ENCODE measurements around the gene VRK3.
"Not testable (repeated sequence)": the region's sequence is repeated elsewhere in the genome, so short reads cannot be mapped to it uniquely, and the experiment has no call there.

The VRK3 gene

DNA sequence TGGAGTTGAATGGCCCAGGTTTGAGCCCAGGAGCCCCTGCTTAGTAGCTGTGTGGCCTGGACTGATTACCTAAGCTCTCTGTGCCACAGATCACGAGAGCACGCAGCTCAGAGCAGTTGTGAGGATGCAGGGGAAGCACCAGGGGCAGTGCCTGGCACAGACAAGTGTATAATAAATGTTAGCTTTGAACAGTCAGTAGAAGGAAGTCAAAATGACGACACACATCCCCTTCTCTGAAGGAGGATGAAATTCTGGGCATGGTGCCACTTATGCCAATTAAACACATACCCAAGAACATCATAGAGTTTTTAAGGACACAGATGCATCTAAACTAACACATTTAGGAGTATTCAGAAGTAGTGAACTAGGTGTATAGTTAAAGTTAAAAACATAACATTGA, 39.3 kb downstream of the VRK3 start:
- DNase-seq, result no peak

DNA sequence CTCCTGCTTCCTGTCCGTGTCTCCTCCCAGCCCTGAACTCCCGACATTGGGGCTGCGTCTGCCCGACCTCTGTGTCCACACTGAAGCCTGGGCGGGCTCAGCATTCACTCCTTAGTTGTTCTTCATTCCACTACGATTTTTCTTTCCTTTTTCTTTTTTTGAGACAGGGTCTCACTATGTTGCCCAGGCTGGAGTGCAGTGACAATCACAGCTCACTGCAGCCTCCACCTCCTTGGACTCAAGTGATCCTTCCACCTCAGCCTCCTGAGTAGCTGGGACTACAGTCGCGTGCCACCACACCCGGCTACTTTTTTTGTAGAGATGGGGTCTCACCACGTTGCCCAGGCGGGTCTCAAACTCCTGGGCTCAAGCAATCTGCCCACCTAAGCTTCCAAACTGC, 40.7 kb downstream of the VRK3 start:
- DNase-seq, result no peak

DNA sequence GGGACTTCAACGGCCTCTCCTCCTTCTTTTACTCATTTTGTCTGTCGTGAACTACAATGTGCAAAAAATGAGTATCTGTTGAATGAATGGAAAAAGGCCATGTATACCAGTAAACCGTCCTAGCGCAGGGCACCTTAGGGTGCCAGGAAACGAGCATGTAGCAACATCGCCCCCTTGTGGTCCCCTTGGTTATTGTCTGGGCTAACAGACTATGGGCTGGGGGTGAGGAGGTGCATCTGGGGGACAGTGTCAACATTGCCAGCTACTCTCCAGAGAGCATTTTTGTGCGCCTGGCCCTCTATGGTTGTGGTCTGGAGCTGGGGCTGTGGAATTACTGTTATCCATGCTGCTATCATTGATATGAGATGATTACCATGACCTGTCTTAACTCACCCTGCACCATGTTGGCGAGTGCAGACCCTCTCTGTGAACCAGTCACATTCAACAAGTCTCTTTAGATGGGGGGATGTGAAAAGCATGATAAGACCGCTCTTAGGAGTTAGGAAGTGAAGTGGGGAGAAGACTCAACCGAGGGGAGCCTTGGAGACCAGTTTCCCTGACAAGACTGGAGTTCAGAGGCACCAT, 41.4 kb downstream of the VRK3 start:
- DNase-seq, result peak; percentile 75 to 84

DNA sequence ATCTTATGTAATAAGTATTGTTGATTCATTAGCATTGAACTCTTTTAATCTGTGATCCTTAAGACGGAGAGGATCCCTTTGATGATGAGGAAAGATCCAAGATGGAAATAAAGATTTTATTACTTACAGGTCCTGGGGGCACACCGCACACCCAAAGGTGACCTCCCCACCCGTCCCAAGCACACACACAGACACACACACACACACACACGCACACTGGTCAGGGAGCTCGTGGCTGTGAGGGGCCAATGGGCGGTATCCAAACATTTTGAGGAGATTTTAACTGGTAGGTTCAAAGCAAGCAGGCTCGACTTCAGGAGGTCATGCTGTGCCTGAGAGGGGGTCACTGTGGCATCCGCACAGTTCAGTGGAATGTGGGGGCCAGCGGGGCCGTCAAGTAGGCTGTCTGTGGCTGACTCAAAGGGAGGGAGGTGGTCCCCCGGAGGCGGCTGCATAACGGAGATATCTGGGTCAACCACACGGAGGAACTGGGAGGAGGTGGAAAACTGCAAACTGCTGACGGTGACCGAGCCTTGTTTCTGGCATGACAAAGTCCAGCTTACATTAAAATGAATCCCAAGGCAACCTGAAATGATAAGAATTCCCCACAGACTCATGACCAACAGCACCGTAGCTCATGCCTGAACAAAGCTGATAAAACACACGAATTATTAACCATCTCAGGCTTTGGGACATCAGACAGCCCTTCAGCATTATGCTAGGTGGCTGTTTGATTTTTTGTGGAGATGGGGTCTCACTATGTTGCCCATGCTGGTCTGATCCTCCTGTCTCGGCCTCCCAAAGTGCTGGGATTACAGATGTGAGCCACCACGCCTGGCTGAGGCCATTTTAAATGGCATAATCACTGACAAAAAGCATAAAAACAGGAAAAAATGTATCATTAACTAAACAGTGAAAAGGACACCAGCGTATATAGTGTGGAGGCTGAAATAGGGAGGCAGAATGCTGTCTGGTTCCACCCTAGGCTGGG, 43.3 kb downstream of the VRK3 start:
- no peak for DNase-seq

DNA sequence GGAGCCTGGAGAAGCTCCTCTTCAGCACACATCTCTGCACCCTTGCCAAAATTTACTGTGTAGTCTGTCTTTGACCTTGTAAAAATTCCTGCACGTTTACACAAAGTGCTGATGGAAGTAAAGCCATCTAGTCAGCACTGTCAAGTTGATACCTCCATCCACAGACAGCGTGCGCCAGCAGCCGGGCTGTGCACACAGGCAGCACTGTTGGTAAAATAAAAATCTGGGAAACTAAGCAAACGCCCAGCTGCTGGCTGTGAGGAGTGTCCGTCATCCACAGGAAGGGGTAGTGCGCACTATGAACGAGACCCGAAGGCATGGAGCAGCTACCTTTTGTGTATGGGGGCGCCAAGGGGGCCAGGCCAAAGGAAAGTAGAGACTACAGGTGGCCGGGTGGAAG, 46.8 kb downstream of the VRK3 start:
- no peak for DNase-seq

DNA sequence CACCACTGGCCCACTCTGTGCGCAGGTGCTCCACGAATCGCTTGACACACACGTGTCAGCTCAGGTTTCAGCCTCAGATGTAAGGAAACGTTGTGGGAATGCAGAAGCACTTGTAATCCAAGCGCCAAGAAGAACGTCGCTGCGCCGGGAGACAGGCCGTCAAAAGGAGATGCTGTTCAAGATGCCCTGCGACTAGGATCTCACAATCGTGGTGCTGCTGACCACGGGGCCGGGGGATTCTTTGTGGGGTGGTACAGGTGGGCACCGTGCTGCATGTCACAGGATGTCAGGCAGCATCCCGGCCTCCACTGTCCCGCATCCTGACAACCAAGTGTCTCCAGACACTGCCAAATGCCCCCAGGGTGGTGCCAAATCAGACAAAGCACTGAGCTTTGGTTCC, 47.3 kb downstream of the VRK3 start:
- no peak for DNase-seq

DNA sequence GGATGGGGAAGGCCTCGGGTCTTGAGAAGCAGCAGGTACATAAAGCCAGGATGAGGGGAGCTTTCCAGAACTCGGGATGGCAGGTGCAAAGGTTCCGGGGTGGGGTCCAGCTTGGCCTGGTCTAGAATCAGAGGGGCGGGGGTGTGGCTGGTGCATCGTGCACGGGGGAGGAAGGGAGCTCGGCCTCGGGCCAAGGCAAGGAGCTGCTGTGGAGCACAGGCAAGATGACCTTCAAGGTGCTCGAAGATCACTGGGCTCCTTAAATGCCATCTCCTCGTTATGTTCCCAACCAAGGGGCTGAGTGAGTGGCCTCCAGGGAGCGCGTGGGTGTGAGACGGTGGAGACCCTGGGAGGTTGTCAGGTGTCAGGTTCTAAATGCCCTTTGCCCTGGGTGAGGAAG, 48.1 kb downstream of the VRK3 start:
- DNase-seq, result no peak

DNA sequence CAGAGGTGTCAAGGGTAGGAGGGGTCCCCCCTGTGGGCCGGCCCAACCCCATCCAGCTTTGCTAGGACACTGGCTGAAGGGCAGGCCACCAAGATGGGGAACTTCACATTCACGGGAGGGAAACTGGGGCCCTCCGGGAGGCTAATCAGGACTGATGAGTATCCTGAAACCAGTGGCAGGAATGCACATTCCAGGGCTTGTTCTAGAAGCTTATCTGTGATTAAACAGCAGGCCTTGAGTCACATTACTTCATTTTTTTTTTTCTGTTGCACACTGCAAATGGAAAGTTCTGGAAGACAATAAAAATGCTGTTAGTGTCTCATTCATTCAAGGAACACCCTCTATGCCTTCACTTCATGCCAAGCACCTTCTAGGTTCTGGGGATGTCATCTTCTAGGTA, 48.7 kb downstream of the VRK3 start:
- DNase-seq, result no peak

DNA sequence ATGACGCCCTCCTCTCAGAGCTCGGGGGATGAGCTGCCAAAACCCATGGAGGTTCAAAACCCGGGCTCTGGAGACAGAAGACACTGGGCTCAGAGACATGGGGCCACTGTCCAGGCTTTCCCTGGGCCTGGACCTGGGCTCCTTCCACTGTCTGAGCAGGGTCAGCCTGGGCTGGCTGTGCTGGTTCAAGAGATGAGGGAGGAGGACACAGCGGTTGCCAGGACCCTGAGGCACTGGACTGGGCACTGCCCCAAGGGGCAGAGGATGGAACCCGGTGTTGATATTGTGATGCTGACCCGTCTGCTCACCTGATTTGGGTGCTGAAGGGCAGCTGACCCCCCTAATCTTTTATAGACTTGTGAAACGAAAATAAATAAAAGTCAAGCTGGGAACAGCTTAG, 50.1 kb downstream of the VRK3 start:
- DNase-seq, result no peak

DNA sequence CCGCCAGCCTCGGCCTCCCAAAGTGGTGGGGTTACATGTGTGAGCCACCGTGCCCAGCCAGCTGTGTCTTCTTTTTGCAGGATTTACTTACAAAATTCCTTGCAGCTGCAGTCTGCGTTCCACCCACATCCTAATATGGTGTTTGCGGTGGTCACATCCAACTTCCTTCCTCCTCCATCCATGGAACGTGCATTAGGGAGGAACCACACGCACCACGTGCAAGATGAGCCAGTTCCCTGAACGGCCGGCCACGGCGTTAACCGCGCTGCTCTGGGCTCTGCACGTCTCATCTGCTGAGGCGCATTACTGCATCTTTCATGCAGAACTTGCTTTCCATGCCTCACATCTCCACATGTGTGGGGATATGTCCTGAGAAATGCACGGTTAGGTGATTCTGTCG, 51.2 kb downstream of the VRK3 start:
- no peak for DNase-seq

DNA sequence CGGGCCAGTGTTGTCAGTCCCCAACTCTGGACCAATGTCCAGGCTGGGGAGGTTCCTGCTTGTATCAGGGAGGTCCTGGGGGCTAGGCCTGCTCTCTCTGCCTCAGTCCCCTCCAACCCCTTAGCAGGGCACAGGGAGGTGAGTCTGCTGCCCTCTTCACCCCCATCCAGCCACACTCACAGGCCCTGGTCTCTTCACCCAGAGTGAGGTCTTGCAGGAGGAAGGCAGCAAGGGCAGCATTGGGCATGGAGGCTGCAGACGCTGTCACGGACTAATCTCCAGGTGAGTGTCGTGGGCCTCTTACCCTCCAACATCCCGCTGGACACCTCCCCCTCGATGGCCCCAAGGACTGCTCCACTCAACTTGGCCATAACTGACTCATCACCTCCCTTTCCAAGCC, 52.3 kb downstream of the VRK3 start:
- DNase-seq, result no peak

DNA sequence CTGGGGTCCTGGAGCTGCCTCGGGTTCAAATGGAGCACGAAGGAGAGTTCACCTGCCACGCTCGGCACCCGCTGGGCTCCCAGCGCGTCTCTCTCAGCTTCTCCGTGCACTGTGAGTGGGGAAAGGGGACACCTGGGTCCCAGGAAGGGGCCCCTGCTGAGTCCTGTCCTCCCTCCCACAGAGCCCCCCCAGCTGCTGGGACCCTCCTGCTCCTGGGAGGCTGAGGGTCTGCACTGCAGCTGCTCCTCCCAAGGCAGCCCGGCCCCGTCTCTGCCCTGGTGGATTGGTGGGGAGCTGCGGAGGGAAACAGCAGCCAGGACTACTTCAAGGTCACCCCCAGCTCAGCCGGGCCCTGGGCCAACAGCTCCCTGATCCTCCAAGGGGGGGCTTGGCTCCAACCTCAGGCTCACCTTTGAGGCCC, 53.2 kb downstream of the VRK3 start:
- no peak for DNase-seq

DNA sequence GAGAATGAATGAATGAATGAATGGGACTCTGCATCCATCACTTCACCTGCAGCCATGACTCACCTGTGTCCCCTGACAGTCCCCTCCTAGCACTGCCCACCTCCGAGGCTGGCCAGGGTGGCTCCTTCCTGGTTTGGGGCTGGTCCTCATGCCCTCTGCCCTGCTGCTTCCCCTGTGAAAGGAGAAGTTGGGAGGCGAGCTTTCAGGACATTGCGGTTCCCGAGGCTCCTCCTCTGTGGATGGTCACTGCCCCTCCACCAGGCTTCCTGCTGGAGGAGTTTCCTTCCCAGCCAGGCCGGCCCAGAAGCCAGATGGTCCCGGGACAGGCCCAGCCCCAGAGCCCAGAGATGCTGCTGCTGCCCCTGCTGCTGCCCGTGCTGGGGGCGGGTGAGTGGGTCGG, 55.8 kb downstream of the VRK3 start:
- not testable (repeated sequence) for DNase-seq

DNA sequence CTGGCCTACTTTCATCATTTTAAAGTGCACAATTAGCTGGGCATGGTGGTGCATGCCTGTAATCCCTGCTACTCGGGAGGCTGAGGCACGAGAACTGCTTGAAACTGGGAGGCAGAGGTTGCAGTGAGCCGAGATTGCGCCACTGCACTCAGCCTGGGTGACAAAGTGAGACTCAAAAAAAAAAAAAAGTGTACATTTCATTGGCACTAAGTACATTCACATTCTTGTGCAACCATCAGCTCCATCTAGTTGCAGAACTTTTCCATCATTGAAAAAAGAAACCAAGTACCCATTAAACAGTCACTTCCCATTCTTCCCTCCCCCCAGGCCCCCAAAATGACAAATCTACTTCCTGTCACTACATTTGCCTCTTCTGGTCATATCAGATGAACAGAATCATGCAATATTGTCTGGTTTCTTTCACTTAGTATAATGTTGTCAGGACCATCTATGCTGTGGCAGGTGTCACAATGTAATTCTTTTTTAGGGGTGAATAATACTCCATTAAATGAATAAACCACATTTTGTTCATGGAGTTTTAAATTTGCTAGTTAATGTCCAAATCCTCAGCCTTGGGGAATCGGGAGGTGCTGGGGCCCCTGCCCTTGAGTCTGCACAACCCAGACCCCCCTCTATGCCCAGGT, 56.8 kb downstream of the VRK3 start:
- DNase-seq, result no peak

DNA sequence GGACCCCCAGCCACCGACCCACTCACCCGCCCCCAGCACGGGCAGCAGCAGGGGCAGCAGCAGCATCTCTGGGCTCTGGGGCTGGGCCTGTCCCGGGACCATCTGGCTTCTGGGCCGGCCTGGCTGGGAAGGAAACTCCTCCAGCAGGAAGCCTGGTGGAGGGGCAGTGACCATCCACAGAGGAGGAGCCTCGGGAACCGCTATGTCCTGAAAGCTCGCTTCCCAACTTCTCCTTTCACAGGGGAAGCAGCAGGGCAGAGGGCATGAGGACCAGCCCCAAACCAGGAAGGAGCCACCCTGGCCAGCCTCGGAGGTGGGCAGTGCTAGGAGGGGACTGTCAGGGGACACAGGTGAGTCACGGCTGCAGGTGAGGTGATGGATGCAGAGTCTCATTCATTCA, 64.2 kb downstream of the VRK3 start, which contains the start of gene SIGLEC11:
Gene SIGLEC11 (minus strand): TSS at position 193 of the 400 bp plus-strand sequence. CDS start 91 bp downstream, at position 102.
- DNase-seq, result not testable (repeated sequence)

DNA sequence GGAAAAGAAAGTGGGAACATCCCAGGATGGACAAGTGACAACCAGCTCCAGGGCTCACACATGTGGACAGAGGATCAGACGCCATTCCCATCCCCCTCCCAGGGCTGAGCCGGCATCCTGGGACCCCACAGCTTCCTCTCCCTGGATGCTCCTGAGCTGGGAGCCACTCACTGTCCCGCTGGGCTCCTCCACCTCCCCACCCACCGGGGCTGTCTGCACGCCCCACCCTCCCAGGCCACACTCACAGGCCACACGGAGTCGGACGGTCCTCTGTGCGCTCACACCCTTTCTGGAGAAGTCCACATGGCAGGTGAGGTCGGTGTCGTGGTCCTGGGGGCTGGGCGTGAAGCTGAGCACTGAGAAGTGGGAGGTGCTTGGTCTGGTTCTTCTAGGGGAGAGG, 65.3 kb downstream of the VRK3 start:
- not testable (repeated sequence) for DNase-seq

DNA sequence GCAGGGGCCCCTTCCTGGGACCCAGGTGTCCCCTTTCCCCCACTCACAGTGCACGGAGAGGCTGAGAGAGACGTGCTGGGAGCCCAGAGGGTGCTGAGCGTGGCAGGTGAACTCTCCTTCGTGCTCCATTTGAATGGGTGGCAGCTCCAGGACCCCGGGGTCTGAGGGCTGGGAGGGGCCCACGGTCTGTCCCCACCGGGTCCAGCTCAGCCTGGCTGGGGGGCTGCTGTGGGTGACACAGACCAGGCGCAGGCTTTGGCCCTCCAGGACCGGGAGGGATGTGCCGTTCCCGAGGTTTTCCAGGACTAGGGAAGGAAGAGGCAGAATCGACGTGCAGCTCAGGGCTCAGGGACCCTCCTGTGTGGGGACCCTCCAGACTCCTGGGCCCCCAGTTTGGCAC, 66.6 kb downstream of the VRK3 start:
- DNase-seq, result not testable (repeated sequence)

DNA sequence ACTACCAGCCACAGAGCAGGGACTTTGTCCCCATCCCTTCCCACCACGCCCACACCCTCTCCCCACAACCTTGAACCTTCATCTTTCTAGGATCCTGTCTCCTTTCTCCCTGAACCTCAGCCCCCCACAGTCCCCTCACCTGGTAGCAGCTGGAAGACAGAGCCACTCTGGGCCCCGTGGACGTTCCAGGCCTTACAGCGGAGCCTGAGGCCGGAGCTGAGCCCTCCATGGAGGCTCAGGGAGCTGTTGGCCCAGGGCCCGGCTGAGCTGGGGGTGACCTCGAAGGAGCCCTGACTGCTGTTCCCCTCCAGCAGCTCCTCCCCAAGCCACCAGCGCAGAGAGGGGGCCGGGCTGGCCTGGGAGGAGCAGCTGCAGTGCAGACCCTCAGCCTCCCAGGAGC, 67.0 kb downstream of the VRK3 start:
- DNase-seq, result not testable (repeated sequence)

DNA sequence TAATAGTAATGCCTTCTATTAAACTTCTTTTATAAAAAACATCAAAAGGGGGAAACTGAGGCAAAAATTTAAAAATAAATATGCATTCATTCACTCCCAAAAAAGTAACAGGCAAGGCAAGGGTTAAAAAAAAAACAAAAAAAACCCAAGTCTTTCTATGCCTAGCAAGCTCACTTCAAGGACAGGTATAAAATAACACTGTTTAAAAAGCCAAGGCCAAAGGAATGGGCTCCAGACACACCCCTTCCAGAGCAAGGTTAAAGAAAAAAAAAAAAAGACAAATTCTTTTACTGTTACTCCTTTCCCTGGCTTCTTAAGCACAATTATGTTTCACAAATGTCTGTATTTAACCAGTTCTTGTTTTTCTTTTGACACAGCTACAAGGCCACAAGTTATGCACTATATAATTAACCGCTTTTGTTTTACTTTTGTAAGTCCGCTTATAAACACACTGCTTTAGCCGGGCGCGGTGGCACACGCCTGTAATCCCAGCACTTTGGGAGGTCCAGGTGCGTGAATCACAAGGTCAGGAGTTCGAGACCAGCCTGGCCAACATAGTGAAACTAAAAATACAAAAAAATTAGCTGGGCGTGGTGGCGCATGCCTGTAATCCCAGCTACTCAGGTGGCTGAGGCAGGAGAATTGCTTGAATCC, 67.8 kb downstream of the VRK3 start:
- DNase-seq, result no peak

DNA sequence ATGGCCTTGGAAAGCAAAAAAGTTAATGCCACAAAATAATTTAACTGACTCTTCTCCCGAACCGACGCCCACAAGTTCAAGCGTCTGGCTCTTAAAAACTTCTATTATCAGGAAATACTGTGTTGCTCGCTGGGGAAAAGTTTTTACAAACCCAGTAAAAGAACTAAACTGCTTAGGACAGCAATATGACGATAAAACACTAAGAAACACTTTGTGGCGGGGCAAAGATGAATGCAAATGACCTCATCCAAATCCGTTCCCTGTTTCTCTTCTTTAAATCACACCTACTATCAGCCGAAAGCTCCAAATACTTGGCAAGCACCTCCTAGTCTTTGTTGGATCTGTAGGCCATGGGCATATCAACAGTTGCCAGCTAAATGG, 69.1 kb downstream of the VRK3 start:
- DNase-seq, result no peak

DNA sequence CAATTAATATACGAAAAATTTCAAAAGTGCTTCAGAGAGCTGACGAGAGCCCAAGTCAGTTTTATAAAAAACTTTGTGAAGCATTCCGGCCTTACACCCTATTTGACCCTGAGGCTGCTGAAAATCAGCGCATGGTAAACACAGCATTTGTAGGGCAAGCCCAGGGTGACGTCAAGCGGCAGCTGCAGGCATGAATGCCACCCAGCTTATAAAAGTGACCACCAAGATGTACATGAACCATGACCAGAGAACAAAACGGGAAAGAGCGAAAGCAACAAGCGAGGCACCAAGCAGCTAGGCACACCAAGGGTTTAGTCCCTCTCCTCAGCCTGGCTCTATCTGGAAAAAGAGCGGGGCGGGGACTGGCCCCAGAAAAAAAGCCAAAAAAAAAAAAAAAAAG, 70.2 kb downstream of the VRK3 start:
- DNase-seq, result no peak

DNA sequence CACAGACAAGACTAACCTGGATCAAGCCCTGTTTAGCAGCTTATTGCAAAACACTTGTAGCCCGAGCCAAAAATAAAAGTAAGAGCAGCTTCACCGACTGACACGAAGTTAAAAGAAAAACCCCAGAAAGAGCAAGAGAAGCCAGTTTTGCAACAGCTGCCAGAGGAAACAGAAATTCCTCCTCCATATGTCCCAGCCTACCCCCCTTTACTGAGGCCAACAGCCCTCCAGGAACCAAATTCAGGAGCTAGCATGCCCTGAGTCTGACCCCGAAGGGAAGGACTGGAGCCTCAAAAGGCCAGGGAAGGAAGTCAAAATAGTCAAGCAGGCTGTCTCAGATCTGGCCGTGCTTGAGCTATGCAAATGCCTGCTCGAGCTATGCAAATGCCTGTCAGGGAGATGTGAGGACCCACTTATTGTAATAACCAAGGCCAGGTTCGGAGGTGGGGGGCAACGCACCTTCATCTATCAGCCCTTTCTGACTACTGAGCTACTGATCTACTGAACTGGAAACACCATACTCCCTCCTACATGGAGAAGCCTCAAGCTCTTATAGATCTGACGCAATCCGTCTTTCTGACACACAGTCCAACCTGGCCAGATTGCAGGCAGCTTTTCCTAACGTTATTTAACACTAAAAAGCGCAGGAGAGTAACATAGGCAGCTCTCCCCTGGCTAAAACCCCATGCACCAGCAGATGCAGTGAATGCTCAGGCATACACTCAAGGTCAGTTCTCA, 70.9 kb downstream of the VRK3 start:
- DNase-seq, result no peak

DNA sequence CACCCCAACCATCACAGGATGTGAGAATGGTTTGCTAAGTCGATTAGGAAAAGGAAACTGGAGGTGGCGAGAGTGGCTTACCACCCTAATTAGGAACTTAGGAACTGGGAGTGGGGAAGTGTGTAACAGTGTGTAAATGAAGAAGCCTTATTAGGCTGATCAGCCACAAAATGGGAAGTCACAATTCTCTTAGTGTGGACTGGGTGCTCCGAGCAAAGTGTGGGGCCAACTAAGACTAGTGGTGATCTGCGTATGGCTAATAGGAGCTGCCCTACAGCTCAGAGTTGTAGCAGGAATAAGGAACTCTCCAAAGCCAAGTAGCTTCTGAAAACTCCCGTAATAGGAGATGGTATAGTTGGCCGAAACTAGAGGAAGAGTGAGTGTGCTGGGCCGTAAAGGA, 71.8 kb downstream of the VRK3 start:
- DNase-seq, result no peak
